HG02623 (cell line): ENCODE data around the gene XAGE3.
"Not testable (repeated sequence)": the region's sequence is repeated elsewhere in the genome, so short reads cannot be mapped to it uniquely, and the experiment has no call there.

ENCODE experiments used
- ATAC-seq: cut with Tn5 transposase; IDR thresholded peaks from one replicate; pipeline ENCODE4 v1.9.1; 2021; ENCODE audit warnings: moderate library complexity; ENCODE audit not compliant: unreplicated experiment

Gene XAGE3

DNA sequence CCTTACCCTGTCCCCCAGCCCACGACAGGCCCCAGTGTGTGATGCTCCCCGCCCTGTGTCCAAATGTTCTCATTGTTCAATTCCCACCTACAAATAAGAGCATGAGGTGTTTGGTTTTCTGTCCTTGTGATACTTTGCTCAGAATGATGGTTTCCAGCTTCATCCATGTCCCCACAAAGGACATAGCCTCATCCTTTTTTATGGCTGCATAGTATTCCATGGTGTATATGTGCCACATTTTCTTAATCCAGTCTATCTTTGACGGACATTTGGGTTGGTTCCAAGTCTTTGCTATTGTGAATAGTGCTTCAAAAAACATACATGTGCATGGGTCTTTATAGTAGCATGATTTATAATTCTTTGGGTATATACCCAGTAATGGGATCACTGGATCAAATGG lies 24.3 kb downstream of the XAGE3 start:
- not testable (repeated sequence) for ATAC-seq

DNA sequence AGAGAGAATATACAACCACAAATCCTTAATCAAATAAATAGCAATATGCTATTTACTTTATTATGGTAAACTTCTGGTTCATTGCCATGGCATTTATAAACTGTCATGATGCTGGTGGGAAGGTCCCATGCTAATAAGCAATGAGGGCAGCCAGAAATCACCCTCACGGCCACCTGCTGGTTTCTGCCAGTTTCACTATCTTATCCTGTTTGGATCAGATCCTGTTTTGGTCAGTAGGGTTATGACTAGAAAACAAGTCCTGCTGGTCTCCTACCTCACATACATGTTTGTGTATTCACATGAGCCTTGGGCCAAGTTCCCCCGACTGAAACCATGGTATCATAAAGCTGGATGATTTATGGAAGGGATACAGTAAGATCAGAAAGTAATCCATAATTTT lies 28.7 kb downstream of the XAGE3 start:
- ATAC-seq = no peak

DNA sequence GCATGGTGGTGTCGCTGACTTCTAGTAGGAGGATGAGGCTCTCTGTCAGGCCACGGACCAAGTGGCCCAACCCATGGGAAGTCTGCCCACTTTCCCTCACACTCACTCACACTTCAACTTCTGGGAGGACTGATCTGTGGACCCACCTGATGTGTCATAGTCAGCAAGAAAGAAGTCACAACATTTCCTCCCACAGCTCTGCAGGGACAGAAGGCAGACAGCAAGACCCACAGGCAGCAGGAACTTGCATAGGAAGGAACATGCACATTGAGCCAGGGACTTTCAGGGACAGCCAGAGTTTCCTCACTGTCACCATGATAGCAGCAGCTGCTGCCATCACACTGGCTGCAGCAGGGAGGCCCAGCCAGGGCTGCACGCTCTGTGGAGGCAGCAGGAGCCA lies 37.3 kb downstream of the XAGE3 start:
- no peak for ATAC-seq

DNA sequence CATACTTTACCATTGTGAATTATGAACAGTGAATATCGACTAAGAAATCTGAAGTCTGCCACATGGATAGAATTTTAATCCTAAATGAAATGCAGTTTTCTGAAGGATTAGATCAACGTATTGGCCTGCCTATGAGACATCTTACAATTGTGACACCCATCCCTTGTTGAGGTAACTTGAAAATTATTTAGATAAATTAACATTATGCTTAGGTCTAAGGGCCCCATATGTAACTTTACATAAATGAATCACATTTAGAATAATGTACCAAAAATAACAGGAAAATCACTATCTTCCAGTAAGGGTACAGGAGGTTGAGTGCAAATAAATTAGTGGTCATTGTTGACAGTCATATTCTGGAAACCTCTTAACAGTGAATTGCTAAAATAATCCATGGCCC lies 43.3 kb downstream of the XAGE3 start:
- no peak for ATAC-seq

DNA sequence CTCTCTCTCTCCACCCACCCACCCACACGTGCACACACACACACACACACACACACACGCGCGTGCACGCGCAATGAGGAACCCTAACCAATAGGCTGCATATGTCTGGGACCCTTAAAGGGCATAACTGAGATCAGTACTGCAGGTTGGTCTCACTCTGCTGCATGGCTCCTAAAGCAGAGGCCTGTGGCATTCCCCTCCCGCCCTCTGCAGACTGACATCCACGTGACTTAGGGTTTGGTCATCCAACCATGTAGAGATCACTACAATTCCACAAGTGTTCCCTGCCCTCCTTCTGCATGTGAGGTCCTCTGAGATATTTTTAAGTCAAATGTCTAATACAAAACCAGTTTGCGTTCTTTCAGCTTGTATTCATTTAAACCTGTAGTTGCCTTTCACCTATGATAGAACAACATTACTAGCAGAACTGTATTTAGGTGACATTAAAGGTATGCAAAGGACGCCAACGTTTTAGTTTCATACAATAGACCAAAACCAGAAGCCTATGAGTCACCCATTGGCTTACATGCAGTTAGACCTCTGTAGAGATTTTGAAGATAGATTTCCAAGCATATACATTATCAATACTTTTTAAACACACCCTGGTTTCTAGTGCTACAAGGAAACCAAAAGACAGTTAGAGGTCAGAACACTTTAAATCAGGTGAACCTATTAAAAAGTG lies 46.7 kb downstream of the XAGE3 start:
- ATAC-seq = no peak

DNA sequence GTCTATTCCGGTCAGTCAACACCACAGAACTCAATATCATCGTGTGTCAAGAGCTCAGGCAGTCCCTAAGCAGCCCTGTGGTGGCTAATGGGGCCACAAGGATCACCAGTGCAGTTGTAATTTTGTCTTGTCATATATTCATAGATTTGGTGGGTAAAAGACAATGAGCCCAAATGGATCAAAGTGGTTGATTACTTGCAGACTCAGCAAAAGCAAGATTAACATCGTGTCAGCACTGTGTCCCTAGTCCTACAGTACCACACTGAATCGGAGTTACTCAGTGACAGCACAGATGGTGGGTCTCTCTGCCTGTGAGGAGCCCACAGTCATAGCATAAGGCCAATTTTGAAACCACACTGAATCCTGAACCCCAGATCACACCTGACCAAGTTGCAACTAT lies 48.1 kb downstream of the XAGE3 start:
- ATAC-seq = no peak
